Testis (tissue), 3 donors: ENCODE data around the gene FHIT. TPM values are rescaled to one million over a fixed set of nuclear protein-coding genes. Genes with fewer than 3 reads are reported as not detected.

Experiments
- DNase-seq: peaks from one replicate; pipeline ENCODE4 v3.0.0-alpha.2; 2019
- H3K27ac ChIP-seq, 2 donors: fragments of 200-600 bp; sonication (generic); one replicate each; pipeline ENCODE4 v1.5.1; 2019
- H3K27me3 ChIP-seq: fragments of 200-600 bp; sonication (generic); one replicate; pipeline ENCODE4 v1.5.1; 2019
- H3K36me3 ChIP-seq: fragments of 200-600 bp; sonication (generic); one replicate; pipeline ENCODE4 v1.5.1; 2017; ENCODE audit warnings: low read depth; ENCODE audit errors: missing control alignments
- H3K4me1 ChIP-seq: fragments of 200-600 bp; sonication (generic); one replicate; pipeline ENCODE4 v1.5.1; 2019
- H3K4me3 ChIP-seq, 2 donors: fragments of 200-600 bp; sonication (generic); one replicate each; pipeline ENCODE4 v1.5.1; 2017 to 2019
- H3K9me3 ChIP-seq: fragments of 200-600 bp; sonication (generic); one replicate; pipeline ENCODE4 v1.5.1; 2017
- CTCF ChIP-seq, 3 experiments: fragments of 450-650 bp in 2 of 3; fragments of 200-600 bp in 1 of 3; sonication (generic) in 1 of 3; IDR thresholded peaks; one replicate each; pipeline ENCODE4 v1.5.1; 2016 to 2019; ENCODE audit warnings: antibody characterized with exemption in 3 of 3, mild to moderate bottlenecking in 2 of 3, moderate library complexity in 1 of 3
- POLR2A ChIP-seq: fragments of 450-650 bp; IDR thresholded peaks from one replicate; pipeline ENCODE4 v1.6.1; 2017; ENCODE audit warnings: antibody characterized with exemption, mild to moderate bottlenecking, moderate library complexity
- WGBS, 2 donors: methylation state at CpG; one replicate each; pipeline ENCODE4 v1.1.5; 2018; 5-methylcytosine and 5-hydroxymethylcytosine counted together
- intact Hi-C: fragments of 100-400 bp; cut with DNase I; formaldehyde crosslinking; loops from one replicate; pipeline ENCODE4 v1.15.1; 2023; ENCODE audit warnings: low total_unique reads
- polyA plus RNA-seq: library from polyadenylated mRNA; stranded (reverse); fragments of 350-450 nt; fragmentation: Illumina TruSeq; extraction: RNeasy Lipid Tissue Mini Kit (QIAGEN cat#74804); gene quantifications from one replicate; pipeline ENCODE4 v1.2.3, GENCODE V29; 2014; ENCODE audit warnings: low read depth, low replicate concordance; ENCODE audit not compliant: insufficient read depth
- total RNA-seq, 2 donors: library from RNA; depleted of rRNA; stranded (reverse); fragments of >200 nt; gene quantifications; one replicate each; pipeline ENCODE4 v1.2.3, GENCODE V29; 2016

Gene FHIT
- total and polyA plus RNA-seq, 3 donors from 2014 or later, result 10.1 to 29.6 (median 15.5) TPM

DNA sequence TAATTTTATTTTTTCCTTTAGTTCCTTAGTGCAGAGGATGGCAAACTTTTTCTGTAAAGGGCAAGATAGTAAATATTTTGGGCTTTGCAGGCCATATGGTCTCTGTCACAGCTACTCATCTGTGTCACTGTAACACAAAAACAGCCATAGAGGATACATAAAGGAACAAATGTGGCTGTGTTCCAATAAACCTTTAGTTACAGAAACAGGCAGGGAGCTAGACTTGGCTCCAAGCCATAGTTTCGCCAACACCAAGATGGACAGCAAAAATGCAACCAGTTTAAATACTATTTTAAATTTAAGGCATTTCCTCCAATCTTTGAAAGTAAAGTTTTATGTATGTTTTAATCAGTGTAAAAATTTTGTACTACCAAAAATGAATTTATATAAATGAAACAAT lies 753.4 kb downstream of the FHIT start:
- no peaks in the 10 kb centered on the region for H3K4me1 ChIP-seq
- TF ChIP-seq CTCF (IDR thresholded peaks at IDR 0.05) (no peak), POLR2A (no peak)
- H3K4me3 ChIP-seq, result no peak overlapping the region
- no peak for DNase-seq
- H3K9me3 ChIP-seq, result no peaks in the 10 kb centered on the region
- no peaks in the 10 kb centered on the region for H3K27me3 ChIP-seq
- H3K36me3 ChIP-seq, result no peaks in the 10 kb centered on the region
- no peak overlapping the region for H3K27ac ChIP-seq
- intact Hi-C loops, result no loop called here
- WGBS, 2 donors, result 70 to 74% methylated on average over 1 of the region's 1 CpG

- TF ChIP-seq POLR2A, result no peak
- DNase-seq, result no peak
- intact Hi-C loops, result no loop called here
Observed at GRCh38 chr3:60490992-60491391, 760.3 kb downstream of the FHIT start.

DNA sequence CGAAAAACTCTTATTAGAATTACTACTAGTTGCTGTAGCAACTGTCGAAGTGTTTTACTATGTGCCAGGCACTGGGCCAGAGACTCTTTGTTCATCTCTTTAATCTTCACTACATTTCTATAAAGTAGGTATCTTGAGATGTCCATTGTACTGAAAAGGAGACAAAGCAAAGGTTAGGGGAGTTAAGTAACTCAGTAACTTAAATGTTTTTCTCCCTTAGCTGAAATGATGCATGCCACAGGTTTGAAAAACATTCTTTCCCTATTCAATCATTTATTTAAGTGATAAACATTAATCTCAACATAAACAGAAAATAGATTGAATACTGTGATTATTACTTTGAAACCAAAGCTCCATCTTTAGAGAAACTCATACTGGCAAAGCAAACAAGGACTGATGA lies 776.2 kb downstream of the FHIT start:
- H3K27me3 ChIP-seq, result no peaks in the 10 kb centered on the region
- WGBS, 2 donors, result 73 to 81% methylated on average over 2 of the region's 2 CpGs
- intact Hi-C loops, result no loop called here
- no peak overlapping the region for H3K4me3 ChIP-seq
- no peak overlapping the region for H3K27ac ChIP-seq
- no peaks in the 10 kb centered on the region for H3K36me3 ChIP-seq
- DNase-seq, result no peak
- no peaks in the 10 kb centered on the region for H3K9me3 ChIP-seq
- no peaks in the 10 kb centered on the region for H3K4me1 ChIP-seq
- no peak for TF ChIP-seq CTCF (IDR thresholded peaks at IDR 0.05)
- no peak for TF ChIP-seq POLR2A

More at GRCh38 chr3:60490992-60491391, 760.3 kb downstream of the FHIT start:
- no peaks in the 10 kb centered on the region for H3K4me1 ChIP-seq
- no peak overlapping the region for H3K4me3 ChIP-seq
- H3K27me3 ChIP-seq, result no peaks in the 10 kb centered on the region
- H3K9me3 ChIP-seq, result no peaks in the 10 kb centered on the region
- WGBS, 2 donors, result 82 to 87% methylated on average over 2 of the region's 2 CpGs
- H3K27ac ChIP-seq, result no peak overlapping the region
- no peaks in the 10 kb centered on the region for H3K36me3 ChIP-seq

GRCh38 chr3:60469481-60469880 lies 781.8 kb downstream of the FHIT start:
- no peak for DNase-seq
- Histone ChIP-seq H3K9me3 (no peaks in the 10 kb centered on the region), H3K36me3 (no peaks in the 10 kb centered on the region), H3K4me1 (no peaks in the 10 kb centered on the region), H3K27me3 (no peaks in the 10 kb centered on the region), H3K27ac (no peak overlapping the region), H3K4me3 (no peak overlapping the region)
- intact Hi-C loops, result no loop called here
- TF ChIP-seq CTCF (IDR thresholded peaks at IDR 0.05), result no peak
- TF ChIP-seq POLR2A, result no peak
- WGBS, 2 donors, result 80 to 89% methylated on average over 1 of the region's 1 CpG

DNA sequence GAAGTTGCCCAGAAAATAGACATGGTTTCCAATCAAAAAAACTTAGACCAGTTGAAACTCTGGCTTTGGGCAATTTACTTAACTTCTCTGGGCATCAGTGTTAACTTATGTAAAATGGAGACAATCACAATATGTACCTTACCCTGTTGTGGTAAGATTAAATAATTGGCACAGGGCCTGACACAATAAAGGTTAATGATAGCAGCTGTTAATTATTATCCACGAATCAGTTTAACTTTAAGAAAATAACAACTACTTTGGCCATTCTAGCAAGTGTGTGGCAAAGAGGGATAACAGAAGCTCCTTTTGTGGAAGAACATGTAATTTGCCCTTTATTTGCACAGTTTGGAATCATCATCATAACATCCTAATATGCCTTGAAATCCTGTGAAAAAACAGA lies 787.6 kb downstream of the FHIT start:
- Histone ChIP-seq H3K27ac (no peak overlapping the region), H3K4me3 (no peak overlapping the region), H3K9me3 (no peaks in the 10 kb centered on the region), H3K36me3 (no peaks in the 10 kb centered on the region), H3K4me1 (no peaks in the 10 kb centered on the region), H3K27me3 (no peaks in the 10 kb centered on the region)
- TF ChIP-seq POLR2A, result no peak
- no peak for TF ChIP-seq CTCF (IDR thresholded peaks at IDR 0.05)
- DNase-seq, result no peak
- 39 to 60% methylated on average over 1 of the region's 1 CpG for WGBS, 2 donors
- intact Hi-C loops, result no loop called here
